A549 (cell line): Measurements from ENCODE around the gene FXYD4.

Experiments
- CHD2 ChIP-seq: fragments of 150-350 bp; IDR thresholded peaks from 2 replicates; pipeline ENCODE4 v1.6.1; 2014; ENCODE audit warnings: low read length; ENCODE audit not compliant: partially characterized antibody
- EP300 ChIP-seq, 2 experiments: fragments of >200 bp; sonication (Bioruptor Twin); formaldehyde crosslinking; IDR thresholded peaks; 2 replicates in 1 of 2; 3 replicates in 1 of 2; pipeline ENCODE4 v1.6.1; 2016 to 2017
- FOSL2 ChIP-seq, 2 experiments: fragments of 450-650 bp in 1 of 2; fragments of >200 bp in 1 of 2; sonication (Bioruptor Twin) in 1 of 2; formaldehyde crosslinking; IDR thresholded peaks; 2 replicates each; pipeline versions ENCODE4 v1.5.0 to v1.6.1; 2016 to 2020; ENCODE audit warnings: mild to moderate bottlenecking in 1 of 2, moderate library complexity in 1 of 2
- JUN ChIP-seq, 2 experiments: fragments of >200 bp; sonication (Bioruptor Twin); formaldehyde crosslinking; IDR thresholded peaks; 2 replicates in 1 of 2; 3 replicates in 1 of 2; pipeline ENCODE4 v1.6.1; 2016 to 2017
- PHF8 ChIP-seq: fragments of 200-600 bp; sonication (generic); IDR thresholded peaks from 2 replicates; pipeline ENCODE4 v1.6.1; 2016; ENCODE audit warnings: low read depth, mild to moderate bottlenecking, antibody characterized with exemption, moderate library complexity, borderline replicate concordance
- POLR2A ChIP-seq: IDR thresholded peaks from 2 replicates; pipeline ENCODE4 v1.6.1; 2012; ENCODE audit warnings: mild to moderate bottlenecking, low read length
- RAD21 ChIP-seq, 2 experiments: fragments of >200 bp in 1 of 2; sonication (Bioruptor Twin) in 1 of 2; formaldehyde crosslinking in 1 of 2; IDR thresholded peaks in 1 of 2; conservative IDR thresholded peaks in 1 of 2; 2 replicates in 1 of 2; 3 replicates in 1 of 2; pipeline ENCODE4 v1.6.1; 2012 to 2018; ENCODE audit warnings: inconsistent platforms in 1 of 2
- REST ChIP-seq: fragments of 200-600 bp; sonication (generic); IDR thresholded peaks from 2 replicates; pipeline ENCODE4 v1.6.1; 2016; ENCODE audit warnings: antibody characterized with exemption, mild to moderate bottlenecking, moderate library complexity
- SMC3 ChIP-seq: fragments of >200 bp; sonication (Bioruptor Twin); formaldehyde crosslinking; IDR thresholded peaks from 3 replicates; pipeline ENCODE4 v1.6.1; 2018; ENCODE audit warnings: inconsistent platforms
- USF2 ChIP-seq: fragments of 450-650 bp; IDR thresholded peaks from 2 replicates; pipeline ENCODE4 v1.6.1; 2014; ENCODE audit warnings: antibody characterized with exemption
- TF ChIP-seq, protein P1 (sequence below): fragments of >200 bp; sonication (Bioruptor Twin); formaldehyde crosslinking; IDR thresholded peaks from 3 replicates; pipeline ENCODE4 v1.5.1; 2016
- TF ChIP-seq, protein P2 (sequence below): IDR thresholded peaks from 2 replicates; pipeline ENCODE4 v1.6.1; 2012
- TF ChIP-seq, protein P3 (sequence below): fragments of 150-350 bp; IDR thresholded peaks from 2 replicates; pipeline ENCODE4 v1.6.1; 2014; ENCODE audit warnings: low read depth, mild to moderate bottlenecking, low read length

DNA sequence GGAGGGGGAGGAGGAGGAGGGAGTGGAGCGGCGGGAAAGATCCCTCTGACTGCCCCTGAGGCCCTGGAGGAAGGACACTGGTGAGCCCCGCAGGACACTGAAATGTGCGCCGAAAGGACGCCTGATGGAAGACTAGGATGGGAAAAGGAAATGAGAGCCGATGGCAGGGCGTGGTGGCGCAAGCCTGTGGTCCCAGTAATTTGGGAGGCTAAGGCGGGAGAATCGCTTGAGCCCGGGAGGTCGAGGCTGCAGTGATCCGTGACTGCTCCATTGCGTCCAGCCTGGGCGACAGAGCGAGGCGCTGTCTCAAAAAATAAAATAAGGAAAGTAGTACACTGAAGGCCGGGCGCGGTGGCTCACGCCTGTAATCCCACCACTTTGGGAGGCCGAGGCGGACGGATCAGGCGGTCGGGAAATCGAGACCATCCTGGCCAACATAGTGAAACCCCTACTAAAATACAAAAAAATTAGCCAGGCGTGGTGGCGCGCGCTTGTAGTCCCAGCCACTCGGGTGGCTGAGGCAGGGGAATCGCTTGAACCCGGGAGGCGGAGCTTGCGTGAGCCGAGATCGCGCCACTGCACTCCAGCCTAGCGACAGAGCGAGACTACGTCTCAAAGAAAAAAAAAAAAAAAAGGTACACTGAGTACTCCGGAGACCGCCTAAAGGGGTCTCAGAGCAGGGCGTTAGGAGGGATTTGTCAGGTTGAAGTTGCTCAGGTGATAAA is 38.1 kb downstream of the FXYD4 start:
- TF ChIP-seq RAD21 (conservative IDR thresholded peaks at IDR 0.05 in 1 of 2, IDR thresholded peaks at IDR 0.05 in 1 of 2) (no peak), SMC3 (no peak), POLR2A (peak; percentile 44; the same call in 1 of the 2 replicates), EP300 (IDR thresholded peaks at IDR 0.05) (no peak), JUN (IDR thresholded peaks at IDR 0.05) (no peak; a peak in 1 of 5 replicates), REST (no peak), CHD2 (no peak), PHF8 (peak; percentile 54; the same call in 1 of the 2 replicates), FOSL2 (IDR thresholded peaks at IDR 0.05) (no peak), FOSL2 (CRISPR knock-in tag; IDR thresholded peaks at IDR 0.05) (no peak), USF2 (no peak)
- TF ChIP-seq, protein P1, sequence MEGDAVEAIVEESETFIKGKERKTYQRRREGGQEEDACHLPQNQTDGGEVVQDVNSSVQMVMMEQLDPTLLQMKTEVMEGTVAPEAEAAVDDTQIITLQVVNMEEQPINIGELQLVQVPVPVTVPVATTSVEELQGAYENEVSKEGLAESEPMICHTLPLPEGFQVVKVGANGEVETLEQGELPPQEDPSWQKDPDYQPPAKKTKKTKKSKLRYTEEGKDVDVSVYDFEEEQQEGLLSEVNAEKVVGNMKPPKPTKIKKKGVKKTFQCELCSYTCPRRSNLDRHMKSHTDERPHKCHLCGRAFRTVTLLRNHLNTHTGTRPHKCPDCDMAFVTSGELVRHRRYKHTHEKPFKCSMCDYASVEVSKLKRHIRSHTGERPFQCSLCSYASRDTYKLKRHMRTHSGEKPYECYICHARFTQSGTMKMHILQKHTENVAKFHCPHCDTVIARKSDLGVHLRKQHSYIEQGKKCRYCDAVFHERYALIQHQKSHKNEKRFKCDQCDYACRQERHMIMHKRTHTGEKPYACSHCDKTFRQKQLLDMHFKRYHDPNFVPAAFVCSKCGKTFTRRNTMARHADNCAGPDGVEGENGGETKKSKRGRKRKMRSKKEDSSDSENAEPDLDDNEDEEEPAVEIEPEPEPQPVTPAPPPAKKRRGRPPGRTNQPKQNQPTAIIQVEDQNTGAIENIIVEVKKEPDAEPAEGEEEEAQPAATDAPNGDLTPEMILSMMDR, result no peak
- TF ChIP-seq, protein P2, sequence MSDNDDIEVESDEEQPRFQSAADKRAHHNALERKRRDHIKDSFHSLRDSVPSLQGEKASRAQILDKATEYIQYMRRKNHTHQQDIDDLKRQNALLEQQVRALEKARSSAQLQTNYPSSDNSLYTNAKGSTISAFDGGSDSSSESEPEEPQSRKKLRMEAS, result no peak; the same call in 1 of the 2 replicates
- TF ChIP-seq, protein P3, sequence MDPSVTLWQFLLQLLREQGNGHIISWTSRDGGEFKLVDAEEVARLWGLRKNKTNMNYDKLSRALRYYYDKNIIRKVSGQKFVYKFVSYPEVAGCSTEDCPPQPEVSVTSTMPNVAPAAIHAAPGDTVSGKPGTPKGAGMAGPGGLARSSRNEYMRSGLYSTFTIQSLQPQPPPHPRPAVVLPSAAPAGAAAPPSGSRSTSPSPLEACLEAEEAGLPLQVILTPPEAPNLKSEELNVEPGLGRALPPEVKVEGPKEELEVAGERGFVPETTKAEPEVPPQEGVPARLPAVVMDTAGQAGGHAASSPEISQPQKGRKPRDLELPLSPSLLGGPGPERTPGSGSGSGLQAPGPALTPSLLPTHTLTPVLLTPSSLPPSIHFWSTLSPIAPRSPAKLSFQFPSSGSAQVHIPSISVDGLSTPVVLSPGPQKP, result no peak
